GM12872 (cell line): Measurements from ENCODE around the gene CGB1.

Experiments
- TF ChIP-seq, protein P1 (sequence below): IDR thresholded peaks from 3 replicates; pipeline ENCODE4 v1.5.1; 2011; ENCODE audit warnings: low read depth, mild to moderate bottlenecking, low read length, moderate library complexity; ENCODE audit not compliant: insufficient read depth

The CGB1 gene

DNA sequence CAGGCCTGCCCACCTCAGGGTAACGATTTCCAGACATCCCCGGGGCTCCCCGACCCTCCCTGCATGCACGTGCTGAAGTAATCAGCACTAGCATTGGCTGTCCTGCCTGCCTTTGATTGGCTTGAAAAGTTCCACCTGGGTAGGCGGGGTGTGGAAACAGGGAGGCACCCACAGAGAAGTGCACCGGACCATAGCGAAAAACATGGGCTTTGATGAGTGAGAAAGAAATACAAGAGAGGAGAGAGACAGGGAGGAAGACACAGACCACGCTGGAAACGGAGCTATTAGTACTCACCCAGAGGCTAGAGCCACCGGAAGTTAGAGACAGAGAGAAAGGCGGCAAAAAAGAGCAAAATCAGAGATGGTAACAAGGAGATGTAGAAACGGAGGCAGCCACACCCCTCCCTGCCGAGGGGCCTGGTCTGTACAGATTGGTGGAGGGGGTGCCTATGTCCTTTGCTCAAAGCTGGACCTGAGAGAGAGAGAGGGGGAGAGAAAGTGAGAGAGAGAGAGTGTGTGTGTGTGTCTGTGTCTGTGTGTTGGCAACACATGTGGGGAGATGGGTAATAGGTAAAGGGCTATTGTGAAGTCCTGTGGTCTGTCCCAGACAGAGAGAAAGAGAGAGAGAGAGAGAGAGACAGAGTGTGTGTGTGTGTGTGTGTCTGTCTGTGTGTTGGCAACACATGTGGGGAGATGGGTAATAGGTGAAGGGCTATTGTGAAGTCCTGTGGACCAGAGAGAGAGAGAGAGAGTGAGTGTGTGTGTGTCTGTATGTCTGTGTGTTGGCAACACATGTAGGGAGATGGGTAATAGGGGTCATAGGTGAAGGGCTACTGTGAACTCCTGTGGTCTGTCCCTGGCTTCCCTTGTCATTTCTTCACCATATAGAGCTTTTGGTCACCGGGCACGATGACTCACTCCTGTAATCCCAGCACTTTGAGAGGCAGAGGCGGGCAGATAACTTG, 15.5 kb downstream of the CGB1 start:
- TF ChIP-seq, protein P1, sequence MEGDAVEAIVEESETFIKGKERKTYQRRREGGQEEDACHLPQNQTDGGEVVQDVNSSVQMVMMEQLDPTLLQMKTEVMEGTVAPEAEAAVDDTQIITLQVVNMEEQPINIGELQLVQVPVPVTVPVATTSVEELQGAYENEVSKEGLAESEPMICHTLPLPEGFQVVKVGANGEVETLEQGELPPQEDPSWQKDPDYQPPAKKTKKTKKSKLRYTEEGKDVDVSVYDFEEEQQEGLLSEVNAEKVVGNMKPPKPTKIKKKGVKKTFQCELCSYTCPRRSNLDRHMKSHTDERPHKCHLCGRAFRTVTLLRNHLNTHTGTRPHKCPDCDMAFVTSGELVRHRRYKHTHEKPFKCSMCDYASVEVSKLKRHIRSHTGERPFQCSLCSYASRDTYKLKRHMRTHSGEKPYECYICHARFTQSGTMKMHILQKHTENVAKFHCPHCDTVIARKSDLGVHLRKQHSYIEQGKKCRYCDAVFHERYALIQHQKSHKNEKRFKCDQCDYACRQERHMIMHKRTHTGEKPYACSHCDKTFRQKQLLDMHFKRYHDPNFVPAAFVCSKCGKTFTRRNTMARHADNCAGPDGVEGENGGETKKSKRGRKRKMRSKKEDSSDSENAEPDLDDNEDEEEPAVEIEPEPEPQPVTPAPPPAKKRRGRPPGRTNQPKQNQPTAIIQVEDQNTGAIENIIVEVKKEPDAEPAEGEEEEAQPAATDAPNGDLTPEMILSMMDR, result no peak

DNA sequence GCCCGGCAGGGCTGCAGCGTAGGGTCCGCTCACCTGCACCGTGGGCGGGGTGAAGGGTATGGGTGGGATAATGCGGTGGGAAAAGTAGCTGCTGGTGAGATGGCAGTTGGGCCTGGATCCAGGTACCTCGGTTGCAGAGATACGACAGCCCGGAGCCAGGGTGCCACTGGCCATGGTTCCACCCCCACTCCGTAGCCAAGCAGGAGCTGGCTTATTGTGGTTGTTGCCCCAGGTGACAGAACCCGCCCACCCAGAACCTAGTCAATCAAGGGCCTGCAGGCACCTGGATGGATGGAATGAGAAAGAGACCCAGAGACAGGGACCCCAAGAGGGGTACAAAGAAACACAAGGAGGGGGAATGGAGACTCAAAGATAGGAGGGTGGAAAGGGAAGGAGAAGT, 16.4 kb downstream of the CGB1 start:
- TF ChIP-seq, protein P1, result no peak

DNA sequence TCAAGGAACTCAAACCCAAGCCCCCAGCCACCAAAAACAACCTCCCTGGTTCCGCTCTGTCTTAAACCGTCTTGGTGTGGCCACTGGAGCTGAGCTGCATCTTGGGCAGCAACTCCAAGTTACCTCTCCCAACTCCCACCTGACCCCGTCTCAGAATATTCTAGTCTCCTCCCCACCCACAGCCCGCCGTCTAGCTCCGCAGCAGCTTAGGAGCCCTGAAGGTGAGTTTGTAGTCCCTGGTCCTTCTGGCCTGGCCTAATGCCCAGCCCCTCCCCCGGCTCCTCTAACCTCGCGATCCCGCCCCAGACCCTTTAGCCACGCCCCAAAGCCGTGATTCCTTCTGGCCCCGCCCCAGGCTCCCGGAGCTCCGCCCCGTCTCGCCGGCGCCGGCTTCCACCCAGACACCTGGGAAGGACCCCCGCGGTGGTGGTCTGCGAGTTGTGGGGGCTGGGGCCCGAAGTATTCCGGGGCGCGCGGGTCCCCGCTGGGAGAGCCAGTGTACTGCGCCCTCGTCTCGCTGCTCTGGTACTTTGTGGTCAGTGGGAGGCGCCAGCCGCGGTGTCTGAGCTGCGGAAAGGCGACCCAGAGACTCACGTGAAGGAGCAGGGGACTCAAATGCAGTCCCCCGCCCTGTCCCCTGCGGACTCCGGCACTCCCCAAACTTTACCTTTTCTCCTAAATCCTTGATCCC, 17.3 kb downstream of the CGB1 start:
- TF ChIP-seq, protein P1, result peak; percentile 21; the same call in 1 of the 3 replicates

DNA sequence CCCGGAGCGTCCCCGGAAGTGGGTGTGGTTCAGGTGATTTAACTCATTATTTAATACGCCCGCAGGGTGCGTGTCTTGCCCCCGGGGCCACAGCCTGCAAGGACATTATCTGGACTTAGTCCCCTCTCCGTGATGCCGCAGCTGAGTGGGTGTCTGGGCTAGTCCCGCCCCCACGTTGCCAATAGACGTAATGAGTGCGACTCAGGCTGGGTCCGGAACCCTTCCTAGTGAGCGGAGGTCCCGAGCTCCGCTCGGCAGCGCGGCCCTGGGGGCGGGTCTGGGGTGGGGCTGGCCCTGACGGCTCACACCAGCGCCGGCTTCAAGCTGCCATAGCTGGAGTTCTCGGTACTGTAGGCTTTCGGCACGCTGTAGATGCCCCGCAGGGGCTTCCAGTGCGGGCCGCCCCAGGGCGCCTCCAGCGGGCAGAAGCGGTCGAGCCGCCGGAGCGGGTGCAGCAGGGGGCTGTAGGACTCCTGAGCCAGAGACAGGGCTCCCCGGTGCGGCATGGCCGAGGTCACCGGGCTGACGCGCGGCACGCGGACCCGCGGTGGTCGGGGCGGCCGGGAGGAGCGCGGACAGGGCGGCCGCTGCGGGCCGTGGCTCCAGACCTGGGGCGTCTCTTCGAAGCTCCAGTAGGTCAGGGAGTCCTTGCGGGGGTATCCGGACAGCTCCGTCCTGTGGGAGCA, 18.9 kb downstream of the CGB1 start:
- TF ChIP-seq, protein P1, result peak; percentile 70

DNA sequence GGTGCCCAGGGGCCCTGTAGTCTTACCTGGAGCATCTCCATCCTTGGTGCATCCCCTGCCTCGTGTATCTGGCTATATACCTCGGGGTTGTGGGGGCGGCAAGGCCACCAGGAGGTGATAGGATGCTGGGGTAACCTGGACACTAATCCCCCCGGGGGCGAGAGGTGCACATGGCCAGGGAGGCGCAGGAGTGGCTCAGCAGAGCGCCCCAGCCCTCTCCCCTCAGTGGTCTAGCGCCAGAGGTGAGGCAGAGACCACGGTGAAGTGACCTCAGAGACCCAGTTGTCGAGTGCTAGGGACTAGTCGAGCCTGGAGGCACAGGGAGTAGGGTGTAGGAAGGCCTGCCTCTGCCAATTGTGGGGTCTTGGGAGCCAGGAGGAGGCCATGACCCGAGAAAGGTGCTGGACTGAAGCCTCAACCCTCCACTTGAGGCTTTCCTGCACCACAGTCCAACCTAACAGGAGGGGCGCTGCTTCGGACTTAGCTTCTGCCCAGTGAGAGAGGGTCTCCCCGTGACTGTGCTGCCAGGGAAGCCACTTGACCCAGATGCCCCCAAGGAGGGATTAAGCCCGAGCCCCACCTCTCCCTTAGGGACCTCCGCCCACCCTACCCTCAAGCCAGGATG, 19.5 kb downstream of the CGB1 start, which contains the start of gene LHB:
TSS of gene LHB (minus strand) at position 51 of the 625 bp plus-strand sequence. CDS start at position 41, 10 bp downstream.
- TF ChIP-seq, protein P1, result no peak

DNA sequence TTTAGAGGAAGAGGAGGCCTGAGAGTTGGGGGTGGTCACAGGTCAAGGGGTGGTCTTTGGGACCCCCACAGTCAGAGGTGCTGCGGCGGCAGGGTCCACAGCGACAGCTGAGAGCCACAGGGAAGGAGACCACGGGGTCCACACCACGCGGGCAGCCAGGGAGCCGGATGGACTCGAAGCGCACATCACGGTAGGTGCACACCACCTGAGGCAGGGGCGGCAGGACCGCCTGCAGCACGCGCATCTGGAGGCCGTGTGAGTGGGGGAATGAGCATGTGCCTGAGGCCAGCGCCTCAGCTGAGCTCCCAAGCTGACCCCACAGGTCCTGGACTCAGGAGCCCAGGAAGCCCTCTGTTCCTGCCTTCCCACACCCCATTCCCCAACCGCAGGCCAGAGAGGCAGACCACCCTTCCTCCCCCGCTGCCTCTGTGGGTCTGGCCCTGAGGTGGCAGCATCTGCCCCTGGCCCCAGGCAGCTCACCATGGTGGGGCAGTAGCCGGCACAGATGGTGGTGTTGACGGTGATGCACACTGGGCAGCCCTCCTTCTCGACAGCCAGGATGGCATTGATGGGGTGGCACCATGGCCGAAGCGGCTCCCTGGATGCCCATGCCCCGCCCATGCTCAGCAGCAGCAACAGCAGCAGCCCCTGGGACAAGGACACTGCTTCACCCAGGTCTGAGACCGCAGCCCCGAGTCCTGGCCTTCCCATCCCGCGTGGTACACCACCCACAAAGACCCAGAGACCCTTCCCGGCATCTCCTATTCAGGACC, 20.4 kb downstream of the CGB1 start:
- TF ChIP-seq, protein P1, result no peak
